NCI-H748 (cell line): ENCODE measurements around the gene ASB10.

Experiments
- DNase-seq: peaks from one replicate; lab custom pipeline; 2025; ENCODE audit not compliant: unreplicated experiment; lab: John Stamatoyannopoulos, UW

The ASB10 gene

DNA sequence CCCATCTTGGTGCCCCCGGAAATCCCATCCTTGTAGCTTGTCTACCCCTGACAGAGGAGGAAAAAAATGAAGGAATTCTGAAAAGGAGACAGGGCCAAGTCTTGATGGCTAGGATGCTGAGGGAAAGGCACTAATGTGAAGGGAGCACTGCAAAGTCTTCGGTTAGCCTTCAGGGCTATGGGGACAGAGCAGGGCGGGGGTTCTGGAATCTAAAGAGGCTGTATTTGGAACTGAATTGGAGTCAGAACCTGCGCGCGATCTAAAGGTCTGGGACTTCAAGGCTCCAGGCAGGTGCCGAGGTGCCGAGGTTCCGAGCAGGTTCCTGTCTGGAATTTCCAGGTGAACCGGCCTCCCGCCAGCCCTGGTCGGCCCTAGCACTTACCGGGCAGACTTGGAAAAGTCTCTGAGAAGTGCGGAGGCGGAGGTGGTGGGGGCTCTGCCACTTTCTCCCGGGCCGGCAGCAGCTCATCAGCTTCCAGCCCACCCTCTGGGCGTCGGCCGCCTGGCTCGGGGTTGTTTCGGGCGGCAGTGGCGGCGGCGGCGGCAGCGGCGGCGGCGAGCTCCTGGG is 20.3 kb downstream of the ASB10 start:
- peak; percentile 42 for DNase-seq

DNA sequence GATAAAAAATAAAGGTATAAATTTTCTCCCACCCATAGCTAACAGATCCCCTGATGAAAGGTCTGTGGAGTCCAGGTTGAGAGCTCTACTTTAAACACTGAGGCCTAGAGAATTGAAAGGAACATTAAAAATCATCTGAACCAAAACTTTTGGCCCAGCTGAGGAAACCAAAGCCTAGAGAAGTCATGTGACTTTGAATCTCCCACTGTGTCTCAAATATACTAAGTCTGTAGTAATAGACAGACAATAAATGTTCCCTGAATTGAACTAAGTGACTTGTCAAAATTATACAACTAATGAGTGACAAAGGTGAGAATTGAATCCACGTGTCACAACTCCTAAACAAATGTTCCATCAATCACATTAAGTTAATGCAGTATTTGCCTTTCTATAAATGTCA is 25.3 kb downstream of the ASB10 start:
- DNase-seq: no peak

DNA sequence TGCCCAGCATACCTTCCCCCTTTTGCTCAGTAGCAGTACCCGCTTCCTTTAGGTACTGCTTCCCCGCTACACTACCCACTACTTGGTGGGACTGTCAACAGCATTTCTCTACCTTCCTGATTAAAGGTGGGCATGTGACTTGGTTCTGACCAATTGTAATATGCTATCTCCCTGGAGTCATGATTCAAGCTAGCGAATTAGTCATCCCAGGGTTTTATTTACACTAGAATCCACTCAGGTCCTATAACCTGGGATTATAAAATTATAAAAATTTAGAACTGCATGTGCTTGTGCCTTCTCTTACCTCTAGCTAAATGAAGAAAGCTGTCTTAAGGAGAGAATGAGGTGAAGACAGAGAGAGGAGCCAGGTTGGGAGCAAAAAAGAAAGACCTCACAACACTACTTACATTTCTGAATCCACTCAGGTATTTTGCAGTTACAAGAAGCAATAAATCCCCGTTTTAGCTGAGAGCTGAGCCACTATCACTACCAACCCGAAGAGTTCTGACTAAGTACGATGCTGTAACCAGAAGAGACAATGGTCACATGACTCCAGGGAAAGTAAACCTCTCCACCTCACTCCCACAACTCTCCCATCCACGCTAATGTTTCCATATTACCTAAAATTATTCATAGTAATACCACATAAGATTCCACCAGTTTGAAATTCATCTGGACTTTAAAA is 29.3 kb downstream of the ASB10 start:
- no peak for DNase-seq

DNA sequence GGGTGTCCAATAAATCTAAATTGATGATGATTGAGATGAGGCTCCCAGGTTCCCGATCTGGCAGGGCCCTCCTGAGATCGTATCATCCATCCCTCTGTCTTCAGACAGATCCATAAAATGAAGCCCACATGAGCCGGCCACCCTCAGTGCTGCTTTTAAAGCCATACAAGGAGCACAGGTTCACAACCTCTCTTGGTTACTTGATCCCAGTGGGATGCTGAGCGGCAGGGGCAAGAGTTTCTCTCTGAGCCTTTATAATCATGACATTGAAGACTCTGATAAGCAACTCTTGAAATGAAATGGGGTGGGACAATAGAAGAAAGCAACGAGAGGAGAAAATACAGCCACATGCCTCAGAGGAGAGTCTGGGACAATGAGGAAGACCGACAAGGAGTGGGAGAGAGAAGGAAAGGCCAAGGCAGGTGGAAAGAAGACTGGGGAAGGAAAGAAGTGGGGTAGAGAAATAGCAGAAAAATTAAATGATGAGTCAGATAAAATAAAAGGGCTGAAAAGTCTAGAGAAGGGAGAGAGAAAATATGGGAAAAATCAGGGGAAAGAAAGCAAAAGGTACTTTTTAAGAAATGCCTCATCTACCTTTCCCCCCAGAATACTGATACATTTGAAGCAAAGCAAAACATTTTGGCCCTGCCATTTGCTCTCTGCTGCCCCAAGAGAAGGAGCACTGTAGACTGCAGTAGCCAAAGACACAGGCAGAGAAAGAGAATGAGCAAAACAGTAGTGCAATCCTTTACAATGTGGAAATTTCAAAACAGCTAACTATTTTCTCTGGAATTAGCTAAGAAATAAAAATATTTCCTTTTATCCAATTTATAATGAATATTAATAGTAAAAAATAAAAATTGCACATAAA is 34.2 kb downstream of the ASB10 start:
- DNase-seq: no peak

DNA sequence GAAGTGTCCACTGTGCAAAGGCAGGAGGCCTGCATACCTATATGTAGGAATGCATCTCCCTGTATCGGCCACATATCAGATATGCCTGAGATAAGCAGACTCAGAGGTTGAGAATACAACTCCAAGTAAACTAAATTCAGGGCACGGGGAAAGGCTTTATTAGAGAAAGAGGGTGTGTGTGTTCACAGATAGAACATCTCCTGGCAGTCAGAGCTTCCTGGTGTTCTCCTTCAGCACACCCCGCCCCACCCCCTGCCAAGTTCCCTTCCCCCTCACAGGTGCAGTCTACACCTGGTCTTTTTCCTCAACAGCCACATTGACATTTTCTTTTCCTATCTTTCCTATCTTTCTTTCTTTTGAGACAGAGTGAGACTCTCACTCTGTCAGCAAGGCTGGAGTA is 36.7 kb downstream of the ASB10 start:
- DNase-seq: no peak

DNA sequence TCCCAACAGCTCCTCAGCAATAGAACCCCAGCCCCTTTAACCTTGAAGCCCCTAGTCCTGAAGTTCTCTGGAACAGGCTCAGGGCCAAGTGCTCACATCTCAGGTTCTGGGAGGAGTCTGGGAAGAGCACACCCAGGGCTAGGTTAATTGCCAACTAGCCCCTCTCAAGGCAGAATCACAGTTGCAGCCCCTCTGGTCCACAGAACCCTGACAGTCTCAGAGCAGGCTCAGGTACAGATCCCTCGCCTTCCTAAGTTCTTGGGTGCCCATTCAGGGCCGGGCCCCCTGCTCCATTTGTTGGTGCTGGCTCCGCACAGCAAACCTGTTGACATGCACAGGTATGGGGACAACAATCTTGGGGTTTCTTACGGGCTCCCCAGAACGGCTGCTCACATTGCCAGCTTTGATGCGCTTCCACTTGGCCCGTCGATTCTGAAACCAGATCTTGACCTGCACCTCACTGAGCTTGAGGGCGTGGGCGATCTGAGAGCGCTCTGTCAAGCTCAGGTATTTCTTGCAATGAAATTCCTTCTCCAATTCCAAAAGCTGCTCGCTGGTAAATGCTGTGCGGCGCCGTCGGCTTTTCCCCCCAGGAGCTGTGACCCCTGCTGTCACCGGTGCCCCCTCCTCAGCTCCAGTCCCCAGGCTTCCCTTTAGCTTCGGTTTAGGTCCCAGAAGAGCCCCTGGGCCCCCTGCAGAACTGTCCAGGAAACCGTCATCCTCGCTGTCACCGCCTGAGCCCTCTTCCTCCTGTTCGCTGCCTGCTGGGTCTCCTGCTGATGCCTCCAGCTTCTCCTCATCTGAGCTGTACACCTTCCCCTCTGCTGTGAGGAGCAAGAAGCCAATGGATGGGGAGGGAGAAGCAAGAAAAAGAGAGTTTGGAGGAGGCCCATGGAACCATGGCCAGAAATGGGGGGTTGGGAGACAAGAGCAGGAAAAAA is 38.5 kb downstream of the ASB10 start:
- DNase-seq: no peak

DNA sequence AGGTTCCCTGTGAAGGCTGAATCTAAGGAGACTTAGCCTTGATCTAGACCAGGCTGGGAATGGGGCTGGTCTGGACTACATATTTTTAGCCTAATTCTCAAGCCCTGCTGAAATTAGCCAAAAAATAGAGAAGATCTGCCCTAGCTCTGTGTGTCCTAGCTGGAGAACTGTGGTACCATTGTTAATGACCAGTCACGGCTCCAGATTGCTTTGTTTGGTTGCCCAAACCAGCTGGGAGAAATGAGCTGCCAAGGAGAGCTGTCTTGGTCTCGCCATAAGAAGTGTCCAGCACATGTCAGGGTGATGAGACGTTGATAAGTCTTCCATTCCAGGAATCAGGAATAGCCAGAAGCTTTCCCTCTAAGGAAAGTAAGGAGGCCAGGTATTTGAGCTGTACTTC is 40.3 kb downstream of the ASB10 start:
- DNase-seq: no peak

DNA sequence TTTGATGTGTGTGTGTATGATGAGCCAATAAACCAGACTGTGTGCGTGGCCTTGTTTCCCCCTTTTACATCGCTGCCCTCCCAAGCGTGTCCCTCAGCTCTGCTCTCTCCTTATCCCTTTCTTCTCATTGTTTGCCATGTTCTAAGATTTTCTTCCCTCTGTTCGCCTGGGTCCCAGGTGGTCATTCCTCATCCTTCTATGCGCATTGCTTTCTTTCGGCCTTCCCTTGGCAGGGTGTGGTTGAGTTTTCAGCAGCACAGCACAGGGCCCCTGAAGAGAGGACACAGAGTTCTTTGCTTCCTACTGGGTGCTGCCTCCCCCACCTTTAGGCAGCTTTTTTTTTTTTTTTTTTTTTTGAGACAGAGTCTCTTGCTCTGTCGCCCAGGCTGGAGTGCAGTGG is 42.7 kb downstream of the ASB10 start:
- no peak for DNase-seq

DNA sequence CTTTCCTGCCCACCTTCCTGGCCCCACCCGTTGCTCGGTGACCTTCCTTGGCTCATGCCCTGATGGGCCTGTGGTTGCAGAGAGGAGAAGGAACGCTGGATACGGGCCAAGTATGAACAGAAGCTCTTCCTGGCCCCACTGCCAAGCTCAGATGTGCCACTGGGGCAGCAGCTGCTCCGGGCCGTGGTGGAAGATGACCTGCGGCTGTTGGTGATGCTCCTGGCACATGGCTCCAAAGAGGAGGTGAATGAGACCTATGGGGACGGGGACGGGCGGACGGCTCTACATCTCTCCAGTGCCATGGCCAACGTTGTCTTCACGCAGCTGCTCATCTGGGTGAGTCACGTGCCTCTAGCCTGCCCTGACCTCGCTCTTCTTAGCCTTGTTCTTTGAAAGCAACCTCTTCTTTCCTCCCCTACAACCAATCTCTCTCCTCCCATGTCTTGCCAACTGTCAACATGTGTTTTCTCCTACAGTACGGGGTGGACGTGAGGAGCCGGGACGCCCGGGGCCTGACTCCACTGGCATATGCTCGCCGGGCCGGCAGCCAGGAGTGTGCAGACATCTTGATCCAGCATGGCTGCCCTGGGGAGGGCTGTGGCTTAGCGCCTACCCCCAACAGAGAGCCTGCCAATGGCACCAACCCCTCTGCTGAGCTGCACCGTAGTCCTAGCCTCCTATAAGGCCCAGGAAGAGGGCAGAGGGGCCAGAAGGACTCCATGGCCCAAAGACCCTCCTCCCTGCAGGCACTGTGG is 43.6 kb downstream of the ASB10 start:
- DNase-seq: no peak

DNA sequence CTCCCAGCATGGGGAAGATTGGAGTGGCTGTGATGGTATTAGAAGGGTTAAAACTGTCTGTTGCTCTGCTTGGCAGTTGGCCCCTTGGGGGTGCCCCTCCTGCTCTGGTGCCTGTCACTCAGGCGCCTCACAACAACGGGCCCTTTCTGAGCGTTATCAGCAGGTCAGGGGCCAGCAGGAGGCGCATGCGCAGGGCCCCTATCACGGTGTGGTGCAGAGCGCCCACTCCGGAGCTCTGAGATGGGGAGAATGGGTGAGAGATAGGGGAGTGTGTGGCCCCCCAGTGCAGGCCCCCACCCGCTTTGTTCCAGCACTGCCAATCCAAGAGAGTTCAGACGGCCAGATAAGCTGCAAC is 44.4 kb downstream of the ASB10 start:
- no peak for DNase-seq

DNA sequence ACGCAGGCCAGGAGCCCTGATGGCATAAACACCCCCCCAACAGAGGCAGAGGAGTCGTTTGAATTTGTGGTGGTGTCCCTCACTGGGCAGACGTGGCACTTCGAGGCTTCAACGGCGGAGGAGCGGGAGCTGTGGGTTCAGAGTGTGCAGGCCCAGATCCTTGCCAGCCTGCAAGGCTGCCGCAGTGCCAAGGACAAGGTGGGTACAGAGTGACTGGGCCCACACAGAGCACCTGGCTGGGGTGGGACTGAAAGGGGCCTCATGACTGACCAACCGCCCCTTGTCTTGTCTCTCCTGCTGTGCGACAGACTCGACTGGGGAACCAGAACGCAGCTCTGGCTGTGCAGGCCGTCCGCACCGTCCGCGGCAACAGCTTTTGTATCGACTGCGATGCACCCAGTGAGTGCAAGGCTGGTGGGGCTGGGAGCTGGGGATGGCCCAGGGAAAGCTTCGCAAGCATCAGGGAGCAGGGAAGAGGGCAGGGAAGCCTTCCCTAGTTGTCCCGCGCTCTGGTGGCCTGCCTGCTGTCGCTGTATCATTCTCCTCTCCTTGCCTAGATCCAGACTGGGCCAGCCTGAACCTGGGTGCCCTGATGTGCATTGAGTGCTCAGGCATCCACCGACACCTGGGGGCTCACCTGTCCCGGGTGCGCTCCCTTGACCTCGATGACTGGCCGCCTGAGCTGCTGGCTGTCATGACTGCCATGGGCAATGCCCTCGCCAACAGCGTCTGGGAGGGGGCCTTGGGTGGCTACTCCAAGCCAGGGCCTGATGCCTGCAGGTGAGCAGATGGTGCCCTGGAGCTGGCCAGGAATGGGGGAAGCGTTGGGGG is 45.0 kb downstream of the ASB10 start:
- DNase-seq: no peak

DNA sequence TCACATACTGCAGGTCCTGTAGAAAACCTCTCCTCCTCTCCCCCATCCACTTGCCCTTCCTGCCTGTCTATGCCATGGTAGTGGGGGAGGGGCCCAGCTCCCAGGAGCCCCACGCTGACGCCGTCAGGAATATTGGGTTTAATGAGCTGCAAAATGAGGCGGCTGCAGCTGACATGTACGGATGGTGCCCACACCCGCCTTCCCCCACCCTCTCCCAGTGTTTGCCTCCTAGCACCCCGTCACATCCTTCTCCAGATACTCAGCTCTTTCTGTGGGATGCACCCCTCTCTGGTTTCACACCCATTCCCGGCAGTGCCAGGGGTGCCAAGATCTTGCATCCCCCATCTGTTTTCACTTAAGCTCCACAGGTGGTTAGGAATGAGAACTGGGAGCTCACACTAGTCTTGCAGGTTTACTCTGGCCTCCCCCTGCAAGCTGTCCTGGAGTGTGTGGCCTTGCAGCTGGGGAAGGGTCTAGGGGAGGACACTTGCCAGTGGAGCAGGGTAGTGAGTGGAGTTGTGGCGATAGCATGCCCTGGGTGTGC is 45.7 kb downstream of the ASB10 start:
- DNase-seq: no peak

DNA sequence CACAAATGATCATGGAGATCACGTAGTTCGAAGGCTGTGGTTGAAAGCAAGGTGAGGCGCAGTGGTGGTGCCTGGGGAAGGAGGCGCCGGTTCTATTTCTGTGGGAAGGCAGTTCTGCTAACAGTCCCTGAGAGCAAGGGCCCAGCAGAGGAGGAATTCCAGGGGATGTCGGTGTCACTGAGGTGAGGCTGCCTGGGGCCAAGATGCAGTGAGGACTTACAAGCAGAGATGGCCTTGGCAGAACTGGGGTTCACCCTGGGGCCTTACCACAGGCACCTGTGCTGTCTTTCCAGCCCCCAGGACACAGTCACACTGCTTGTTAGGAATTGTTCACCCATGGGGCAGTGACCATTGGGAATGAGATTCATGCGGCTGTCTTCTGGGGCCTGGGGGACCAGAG is 46.2 kb downstream of the ASB10 start:
- DNase-seq: no peak

DNA sequence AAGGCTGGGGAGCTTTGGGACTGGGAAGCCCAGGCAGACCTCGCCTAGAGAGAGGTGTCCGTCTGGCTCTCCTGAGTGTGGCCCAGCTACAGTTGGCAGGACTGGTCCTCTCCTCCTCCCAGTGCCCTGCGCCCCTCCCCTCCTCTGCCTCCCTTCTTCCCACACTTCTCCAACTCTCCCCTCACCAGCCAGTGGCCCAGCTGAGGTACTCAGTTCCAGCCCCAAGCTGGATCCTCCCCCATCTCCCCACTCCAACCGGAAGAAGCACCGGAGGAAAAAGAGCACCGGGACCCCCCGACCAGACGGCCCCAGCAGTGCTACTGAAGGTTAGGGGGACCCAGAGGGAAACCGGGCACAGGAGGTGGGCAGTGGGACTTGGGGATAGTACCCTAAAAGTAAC is 47.3 kb downstream of the ASB10 start:
- DNase-seq: no peak

DNA sequence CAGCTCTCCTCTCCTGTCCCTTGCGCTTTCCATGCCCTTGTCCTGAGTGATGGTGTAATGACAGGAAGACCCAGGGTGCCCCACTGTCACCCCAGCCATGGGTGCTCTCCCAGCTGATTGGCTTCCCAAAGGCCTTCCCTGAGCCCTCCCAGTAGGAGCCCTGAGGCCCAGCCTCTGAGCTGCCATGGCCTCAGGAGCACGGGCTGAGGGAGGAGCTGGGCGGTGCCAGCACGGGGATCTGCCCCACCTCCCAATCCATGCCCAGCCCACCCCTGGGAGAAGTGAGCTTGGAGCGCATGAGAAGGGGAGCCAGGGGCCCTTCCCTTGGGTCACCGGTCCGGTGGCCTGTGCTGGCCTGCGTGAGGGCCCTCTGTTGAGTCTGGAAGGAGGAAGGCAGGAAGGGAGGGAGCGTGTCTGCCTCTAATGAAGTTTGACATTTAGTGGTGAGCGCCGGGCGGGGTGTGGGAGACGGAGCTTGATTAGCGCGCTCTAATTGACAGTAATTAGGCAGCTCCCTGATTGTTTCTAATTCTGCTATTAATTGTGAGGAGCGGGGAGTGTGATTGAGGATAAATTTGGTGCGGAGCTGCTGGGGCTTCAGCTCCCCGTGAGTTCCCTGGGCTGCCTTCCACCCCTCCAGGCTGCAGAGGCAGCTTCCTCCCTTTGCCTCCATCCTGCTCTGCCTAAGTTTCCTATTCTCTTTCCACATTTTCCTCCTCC is 47.8 kb downstream of the ASB10 start:
- no peak for DNase-seq

DNA sequence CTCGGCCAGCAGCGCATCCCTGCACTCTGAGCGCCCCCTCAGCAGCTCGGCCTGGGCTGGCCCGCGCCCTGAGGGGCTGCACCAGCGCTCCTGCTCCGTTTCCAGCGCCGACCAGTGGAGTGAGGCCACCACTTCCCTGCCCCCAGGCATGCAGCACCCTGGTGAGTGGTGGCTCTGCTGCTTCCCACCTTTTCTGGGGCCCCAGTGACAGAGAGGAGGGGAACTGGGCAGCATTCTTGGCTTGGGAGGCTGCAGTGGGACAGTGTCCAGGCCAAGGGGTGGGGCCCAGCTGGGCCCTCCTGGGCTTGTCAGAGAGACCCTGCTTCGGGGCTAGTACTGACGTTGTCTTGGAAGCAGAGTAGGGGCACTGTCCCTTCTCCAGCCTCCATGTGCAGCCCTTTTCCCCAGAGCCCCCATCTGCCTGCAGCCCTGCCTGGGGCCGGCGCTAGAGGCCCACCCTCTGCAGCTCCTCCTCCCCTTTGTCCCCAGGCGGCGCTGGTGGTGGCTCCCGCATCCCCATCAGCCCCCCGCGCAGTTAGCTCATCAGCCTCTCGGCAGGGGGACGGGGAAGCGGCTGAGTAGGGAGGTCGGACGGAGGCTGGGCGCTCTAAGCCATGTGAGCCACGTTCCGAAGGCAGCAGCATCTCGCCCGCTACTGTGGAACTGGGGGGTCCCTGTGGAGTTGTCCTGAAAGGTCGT is 48.7 kb downstream of the ASB10 start:
- no peak for DNase-seq

DNA sequence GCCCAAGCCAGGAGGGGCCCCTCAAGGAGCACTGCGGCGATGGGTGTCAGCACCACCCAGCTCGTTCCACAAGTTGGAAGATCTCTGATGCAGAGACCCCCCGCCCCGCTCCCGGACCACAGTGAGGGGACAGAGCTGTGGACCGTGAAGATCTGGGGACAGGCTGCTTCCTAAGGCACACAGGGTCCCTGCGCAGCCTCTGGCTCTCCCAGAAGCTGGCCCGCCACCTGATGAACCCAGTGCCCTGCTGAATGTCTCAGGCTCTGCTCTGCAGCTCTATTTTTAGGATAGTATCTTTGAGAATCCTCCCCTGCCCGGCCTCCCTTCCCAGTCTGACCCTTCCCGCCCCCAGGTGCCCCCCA is 49.3 kb downstream of the ASB10 start:
- DNase-seq: no peak

DNA sequence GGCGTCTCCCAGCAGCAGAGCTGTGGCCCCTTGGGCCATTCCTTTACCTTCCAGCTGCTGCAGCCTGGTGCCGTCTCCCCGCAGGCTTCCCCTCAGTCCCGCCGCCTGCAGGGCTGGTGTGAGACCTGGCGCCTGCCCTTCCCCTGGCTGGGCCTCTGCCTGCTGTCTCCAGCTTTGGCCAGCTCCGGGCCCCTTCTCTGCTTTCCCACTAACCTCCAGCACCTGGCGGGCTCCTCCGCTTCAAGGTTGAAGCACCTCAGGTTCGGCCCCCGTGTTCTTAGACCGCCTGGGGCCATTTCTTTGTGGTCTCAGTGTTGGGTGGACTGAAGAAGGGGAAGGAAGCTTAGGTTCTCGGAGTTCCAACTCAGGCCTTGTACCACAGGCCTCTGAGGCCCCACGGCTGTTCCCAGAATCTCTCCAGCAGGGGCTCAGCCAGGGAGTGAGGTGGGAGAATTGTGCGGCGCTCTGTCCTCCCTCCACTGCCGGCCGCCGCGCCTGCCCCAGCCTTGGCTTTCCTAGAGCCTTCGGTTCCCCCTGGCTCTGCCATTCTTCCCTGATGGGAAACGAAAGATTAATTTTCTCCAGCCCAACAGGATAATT is 49.9 kb downstream of the ASB10 start:
- no peak for DNase-seq
